Body of pancreas (tissue), 4 donors: ENCODE data around the gene PPP1R15A.
"Not testable (repeated sequence)": the region's sequence is repeated elsewhere in the genome, so short reads cannot be mapped to it uniquely, and the experiment has no call there.

Experiments used
- POLR2A ChIP-seq, 3 donors: fragments of 450-650 bp; IDR thresholded peaks; one replicate each; pipeline ENCODE4 v1.6.1; 2016; ENCODE audit warnings: antibody characterized with exemption in 3 of 3, mild to moderate bottlenecking in 2 of 3
- TF ChIP-seq, protein P1 (sequence below), 7 experiments: fragments of 450-650 bp in 4 of 7; fragments of 200-600 bp in 3 of 7; sonication (generic) in 3 of 7; IDR thresholded peaks; one replicate each; pipeline ENCODE4 v1.5.1; 2016 to 2019; ENCODE audit warnings: antibody characterized with exemption in 7 of 7

DNA sequence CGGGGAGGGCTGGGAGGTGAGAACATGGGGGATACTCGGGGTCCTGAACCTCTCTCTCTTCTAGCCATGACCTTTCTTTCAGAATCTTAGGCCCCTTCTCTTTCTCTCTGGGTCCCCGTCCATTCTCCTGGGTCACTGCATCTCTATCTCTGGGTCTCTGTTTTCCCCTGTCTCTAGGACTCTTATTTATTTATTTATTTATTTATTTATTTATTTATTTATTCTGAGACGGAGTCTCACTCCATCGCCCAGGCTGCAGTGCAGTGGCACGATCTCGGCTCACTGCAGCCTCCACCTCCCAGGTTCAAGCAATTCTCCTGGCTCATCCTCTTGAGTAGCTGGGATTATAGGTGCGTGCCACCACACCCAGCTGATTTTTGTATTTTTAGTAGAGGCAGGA lies 47.0 kb downstream of the PPP1R15A start:
- TF ChIP-seq, protein P1, sequence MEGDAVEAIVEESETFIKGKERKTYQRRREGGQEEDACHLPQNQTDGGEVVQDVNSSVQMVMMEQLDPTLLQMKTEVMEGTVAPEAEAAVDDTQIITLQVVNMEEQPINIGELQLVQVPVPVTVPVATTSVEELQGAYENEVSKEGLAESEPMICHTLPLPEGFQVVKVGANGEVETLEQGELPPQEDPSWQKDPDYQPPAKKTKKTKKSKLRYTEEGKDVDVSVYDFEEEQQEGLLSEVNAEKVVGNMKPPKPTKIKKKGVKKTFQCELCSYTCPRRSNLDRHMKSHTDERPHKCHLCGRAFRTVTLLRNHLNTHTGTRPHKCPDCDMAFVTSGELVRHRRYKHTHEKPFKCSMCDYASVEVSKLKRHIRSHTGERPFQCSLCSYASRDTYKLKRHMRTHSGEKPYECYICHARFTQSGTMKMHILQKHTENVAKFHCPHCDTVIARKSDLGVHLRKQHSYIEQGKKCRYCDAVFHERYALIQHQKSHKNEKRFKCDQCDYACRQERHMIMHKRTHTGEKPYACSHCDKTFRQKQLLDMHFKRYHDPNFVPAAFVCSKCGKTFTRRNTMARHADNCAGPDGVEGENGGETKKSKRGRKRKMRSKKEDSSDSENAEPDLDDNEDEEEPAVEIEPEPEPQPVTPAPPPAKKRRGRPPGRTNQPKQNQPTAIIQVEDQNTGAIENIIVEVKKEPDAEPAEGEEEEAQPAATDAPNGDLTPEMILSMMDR (IDR thresholded peaks at IDR 0.05), result not testable (repeated sequence)
- TF ChIP-seq POLR2A (IDR thresholded peaks at IDR 0.05), result not testable (repeated sequence)
